IMR-90 (cell line): ENCODE data around the gene ADPRS. TPM values are rescaled to one million over a fixed set of nuclear protein-coding genes. Genes with fewer than 3 reads are reported as not detected.

Experiments used
- ATAC-seq: fragments of 200-7000 bp; cut with Tn5 transposase; 2 replicates; pipeline ENCODE4 v1.9.1; 2020; ENCODE audit warnings: low read depth, mild to moderate bottlenecking, moderate library complexity
- BruUV-seq: library from RNA; stranded (reverse); fragments of 400-500 nt; replicated peaks from 2 replicates; lab custom pipeline; 2021; lab: Mats Ljungman, UMichigan
- CTCF ChIA-PET: fragments of 300-600 bp; formaldehyde crosslinking; extraction: SDS; loops from one replicate; lab custom pipeline; 2021; ENCODE audit warnings: antibody characterized with exemption; lab: Yijun Ruan, JAX
- POLR2A ChIA-PET: fragments of 300-600 bp; sonication (Branson Sonifier 250); formaldehyde crosslinking; loops from one replicate; lab custom pipeline; 2022; ENCODE audit warnings: antibody characterized with exemption; ENCODE audit not compliant: unreplicated experiment; lab: Charles Lee
- DNase-seq: peaks from one replicate; pipeline ENCODE4 v3.0.0; 2013
- H2AFZ ChIP-seq: replicated peaks from 2 replicates; pipeline ENCODE3; 2013; ENCODE audit warnings: low read length, mild to moderate bottlenecking; ENCODE audit not compliant: poor library complexity
- H2AK5ac ChIP-seq: 2 replicates; pipeline ENCODE4 v1.6.1; 2013; ENCODE audit warnings: low read depth, low read length, inconsistent platforms
- H2AK9ac ChIP-seq: replicated peaks from 2 replicates; pipeline ENCODE3; 2013; ENCODE audit warnings: mild to moderate bottlenecking, low read depth, low read length, moderate library complexity; ENCODE audit not compliant: poor library complexity
- H2BK120ac ChIP-seq: 2 replicates; pipeline ENCODE4 v1.6.1; 2013; ENCODE audit warnings: low read depth, low read length, inconsistent platforms
- H2BK15ac ChIP-seq: 3 replicates; pipeline ENCODE4 v1.6.1; 2013; ENCODE audit warnings: low read depth, low read length, inconsistent platforms
- H2BK20ac ChIP-seq: 2 replicates; pipeline ENCODE4 v1.6.1; 2013; ENCODE audit warnings: low read depth, mild to moderate bottlenecking, inconsistent platforms, low read length, moderate library complexity
- H2BK5ac ChIP-seq: 2 replicates; pipeline ENCODE4 v1.6.1; 2013; ENCODE audit warnings: mild to moderate bottlenecking, low read depth, low read length, inconsistent platforms; ENCODE audit not compliant: poor library complexity, severe bottlenecking
- H3K14ac ChIP-seq: replicated peaks from 2 replicates; pipeline ENCODE4 v1.6.1; 2013; ENCODE audit warnings: low read depth, low read length, inconsistent platforms
- H3K18ac ChIP-seq: 2 replicates; pipeline ENCODE4 v1.6.1; 2013; ENCODE audit warnings: low read depth, low read length, control low read depth
- H3K23ac ChIP-seq: 2 replicates; pipeline ENCODE4 v1.6.1; 2013; ENCODE audit warnings: low read depth, low read length, inconsistent platforms
- H3K27ac ChIP-seq: 2 replicates; pipeline ENCODE4 v1.5.1; 2013; ENCODE audit warnings: mild to moderate bottlenecking, control low read depth, low read length; ENCODE audit not compliant: insufficient read depth
- H3K27me3 ChIP-seq: 2 replicates; pipeline ENCODE4 v1.6.1; 2013; ENCODE audit warnings: low read length; ENCODE audit not compliant: control insufficient read depth, insufficient read depth
- H3K36me3 ChIP-seq: 2 replicates; pipeline ENCODE4 v1.6.1; 2013; ENCODE audit warnings: low read length, mixed read lengths; ENCODE audit not compliant: control insufficient read depth, insufficient read depth
- H3K4ac ChIP-seq: 2 replicates; pipeline ENCODE4 v1.6.1; 2013; ENCODE audit warnings: low read depth, low read length, inconsistent platforms
- H3K4me1 ChIP-seq: 2 replicates; pipeline ENCODE4 v1.6.1; 2013; ENCODE audit warnings: low read length, mixed read lengths; ENCODE audit not compliant: control insufficient read depth, insufficient read depth
- H3K4me2 ChIP-seq: 2 replicates; pipeline ENCODE4 v1.6.1; 2013; ENCODE audit warnings: low read depth, mild to moderate bottlenecking, control low read depth, low read length, moderate library complexity
- H3K4me3 ChIP-seq: 2 replicates; pipeline ENCODE4 v1.5.1; 2013; ENCODE audit warnings: low read depth, mild to moderate bottlenecking, control low read depth, low read length, moderate library complexity; ENCODE audit not compliant: insufficient read depth
- H3K56ac ChIP-seq: 2 replicates; pipeline ENCODE4 v1.6.1; 2013; ENCODE audit warnings: low read length, inconsistent platforms; ENCODE audit not compliant: insufficient read depth; ENCODE audit errors: extremely low read depth
- H3K79me1 ChIP-seq, 2 experiments: 2 replicates each; pipeline ENCODE4 v1.6.1; 2013; ENCODE audit warnings: low read length in 2 of 2, inconsistent platforms in 1 of 2, low read depth in 1 of 2
- H3K9ac ChIP-seq: 2 replicates; pipeline ENCODE4 v1.6.1; 2013; ENCODE audit warnings: low read depth, low read length, control low read depth
- H3K9me1 ChIP-seq: 2 replicates; pipeline ENCODE4 v1.6.1; 2013; ENCODE audit warnings: low read length, inconsistent platforms; ENCODE audit not compliant: insufficient read depth
- H3K9me3 ChIP-seq: 2 replicates; pipeline ENCODE4 v1.6.1; 2013; ENCODE audit warnings: low read length; ENCODE audit not compliant: control insufficient read depth, insufficient read depth
- H4K20me1 ChIP-seq: 2 replicates; pipeline ENCODE4 v1.6.1; 2013; ENCODE audit warnings: low read length, inconsistent platforms; ENCODE audit not compliant: insufficient read depth
- H4K5ac ChIP-seq: 2 replicates; pipeline ENCODE4 v1.6.1; 2013; ENCODE audit warnings: mild to moderate bottlenecking, low read depth, low read length, control low read depth
- H4K8ac ChIP-seq, 2 experiments: 2 replicates each; pipeline ENCODE4 v1.6.1; 2013; ENCODE audit warnings: low read depth in 2 of 2, low read length in 2 of 2, control low read depth in 1 of 2, inconsistent platforms in 1 of 2
- H4K91ac ChIP-seq: 2 replicates; pipeline ENCODE4 v1.6.1; 2013; ENCODE audit warnings: low read depth, low read length, inconsistent platforms; ENCODE audit not compliant: insufficient read depth
- CEBPB ChIP-seq: IDR thresholded peaks from 2 replicates; pipeline ENCODE4 v1.6.1; 2012; ENCODE audit warnings: low read depth, low read length, improper control_type of control experiment
- CHD1 ChIP-seq: IDR thresholded peaks from 2 replicates; pipeline ENCODE4 v1.6.1; 2012; ENCODE audit warnings: low read depth, low read length, improper control_type of control experiment
- FOS ChIP-seq: fragments of 150-350 bp; IDR thresholded peaks from 2 replicates; pipeline ENCODE4 v1.6.1; 2016; ENCODE audit warnings: low read depth, low read length
- MAFK ChIP-seq: IDR thresholded peaks from 2 replicates; pipeline ENCODE4 v1.6.1; 2012; ENCODE audit warnings: low read depth, low read length, improper control_type of control experiment
- MAZ ChIP-seq: IDR thresholded peaks from 2 replicates; pipeline ENCODE4 v1.6.1; 2012; ENCODE audit warnings: low read depth, mild to moderate bottlenecking, low read length, improper control_type of control experiment, moderate library complexity, borderline replicate concordance
- MXI1 ChIP-seq: IDR thresholded peaks from 2 replicates; pipeline ENCODE4 v1.6.1; 2012; ENCODE audit warnings: low read depth, mild to moderate bottlenecking, low read length, moderate library complexity, borderline replicate concordance
- NFE2L2 ChIP-seq: fragments of 150-350 bp; IDR thresholded peaks from 2 replicates; pipeline ENCODE4 v1.6.1; 2016; ENCODE audit warnings: low read depth, mild to moderate bottlenecking, low read length
- POLR2A ChIP-seq: IDR thresholded peaks from 2 replicates; pipeline ENCODE4 v1.6.1; 2012; ENCODE audit warnings: mild to moderate bottlenecking, low read depth, low read length
- RAD21 ChIP-seq: IDR thresholded peaks from 2 replicates; pipeline ENCODE4 v1.6.1; 2012; ENCODE audit warnings: low read length, improper control_type of control experiment
- RCOR1 ChIP-seq: IDR thresholded peaks from 2 replicates; pipeline ENCODE4 v1.6.1; 2012; ENCODE audit warnings: mild to moderate bottlenecking, low read length, improper control_type of control experiment; ENCODE audit not compliant: insufficient replicate concordance
- RFX5 ChIP-seq: IDR thresholded peaks from 2 replicates; pipeline ENCODE4 v1.8.0; 2012; ENCODE audit warnings: low read depth, mild to moderate bottlenecking, low read length, moderate library complexity
- SMC3 ChIP-seq: fragments of 150-350 bp; IDR thresholded peaks from 2 replicates; pipeline ENCODE4 v1.6.1; 2016; ENCODE audit warnings: low read depth, mild to moderate bottlenecking, antibody characterized with exemption, low read length, moderate library complexity
- WGBS, 2 experiments: methylation state at CpG; one replicate each; pipeline versions ENCODE4 v1.1.5 to v1.1.7; 2013; ENCODE audit warnings: missing lambda C conversion rate in 2 of 2; ENCODE audit not compliant: insufficient read length in 1 of 2; ENCODE audit errors: extremely low coverage in 2 of 2; 5-methylcytosine and 5-hydroxymethylcytosine counted together
- dilution Hi-C: fragments of 300-500 bp; cut with HindIII; formaldehyde crosslinking; loops from one replicate; pipeline ENCODE4 v1.14.3; 2018; ENCODE audit warnings: low sequenced_read_pairs; ENCODE audit not compliant: unreplicated experiment
- in situ Hi-C: fragments of 300-500 bp; cut with MboI; formaldehyde crosslinking; loops from 3 replicates; pipeline ENCODE4 v1.14.3; 2019; ENCODE audit warnings: low sequenced_read_pairs, inconsistent platforms, mixed read lengths
- intact Hi-C: fragments of 100-400 bp; cut with micrococcal nuclease; formaldehyde crosslinking; loops from 2 replicates; pipeline ENCODE4 v1.10.0; 2022
- polyA plus RNA-seq, 3 experiments: library from polyadenylated mRNA; depleted of rRNA; stranded (reverse); fragments of >200 nt; gene quantifications; 2 replicates each; pipeline ENCODE4 v1.2.3, GENCODE V29; 2012; ENCODE audit warnings: low replicate concordance in 1 of 3
- total RNA-seq: library from RNA; depleted of rRNA; stranded (reverse); fragments of >200 nt; gene quantifications from 2 replicates; pipeline ENCODE4 v1.2.3, GENCODE V29; 2012
- TF ChIP-seq, protein P1 (sequence below): conservative IDR thresholded peaks from 2 replicates; pipeline ENCODE4 v1.5.1; 2012; ENCODE audit warnings: mild to moderate bottlenecking, low read depth, low read length, improper control_type of control experiment
- TF ChIP-seq, protein P2 (sequence below): fragments of 150-350 bp; IDR thresholded peaks from 2 replicates; pipeline ENCODE4 v1.6.1; 2016; ENCODE audit warnings: low read depth, mild to moderate bottlenecking, low read length, moderate library complexity, borderline replicate concordance
- TF ChIP-seq, protein P3 (sequence below): fragments of 150-350 bp; IDR thresholded peaks from 2 replicates; pipeline ENCODE4 v1.6.1; 2017; ENCODE audit warnings: mild to moderate bottlenecking, antibody characterized with exemption, low read length, low read depth

The ADPRS gene
- total and polyA plus RNA-seq, 2 of the 4 experiments (the other 2 are of a cell fraction) = 31.0 to 37.2 TPM

DNA sequence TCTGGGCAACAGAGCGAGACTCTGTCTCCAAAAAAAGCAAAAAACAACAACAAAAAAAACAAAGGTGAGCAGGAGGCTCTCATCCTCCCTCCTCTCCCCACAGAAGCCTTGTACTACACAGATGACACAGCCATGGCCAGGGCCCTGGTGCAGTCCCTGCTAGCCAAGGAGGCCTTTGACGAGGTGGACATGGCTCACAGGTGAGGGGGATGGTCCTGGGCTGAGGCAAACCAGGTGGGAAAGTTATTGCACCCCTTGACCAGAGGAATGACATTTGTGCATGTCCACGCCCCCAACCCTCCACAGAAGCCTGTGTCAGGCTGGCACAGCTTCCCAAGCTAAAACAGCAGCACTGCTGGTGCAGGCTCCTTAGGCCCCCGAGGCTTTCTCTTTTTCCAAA is 2.4 kb downstream of the ADPRS start:
- no peak overlapping the region for H3K4me2 ChIP-seq
- TF ChIP-seq, protein P1, sequence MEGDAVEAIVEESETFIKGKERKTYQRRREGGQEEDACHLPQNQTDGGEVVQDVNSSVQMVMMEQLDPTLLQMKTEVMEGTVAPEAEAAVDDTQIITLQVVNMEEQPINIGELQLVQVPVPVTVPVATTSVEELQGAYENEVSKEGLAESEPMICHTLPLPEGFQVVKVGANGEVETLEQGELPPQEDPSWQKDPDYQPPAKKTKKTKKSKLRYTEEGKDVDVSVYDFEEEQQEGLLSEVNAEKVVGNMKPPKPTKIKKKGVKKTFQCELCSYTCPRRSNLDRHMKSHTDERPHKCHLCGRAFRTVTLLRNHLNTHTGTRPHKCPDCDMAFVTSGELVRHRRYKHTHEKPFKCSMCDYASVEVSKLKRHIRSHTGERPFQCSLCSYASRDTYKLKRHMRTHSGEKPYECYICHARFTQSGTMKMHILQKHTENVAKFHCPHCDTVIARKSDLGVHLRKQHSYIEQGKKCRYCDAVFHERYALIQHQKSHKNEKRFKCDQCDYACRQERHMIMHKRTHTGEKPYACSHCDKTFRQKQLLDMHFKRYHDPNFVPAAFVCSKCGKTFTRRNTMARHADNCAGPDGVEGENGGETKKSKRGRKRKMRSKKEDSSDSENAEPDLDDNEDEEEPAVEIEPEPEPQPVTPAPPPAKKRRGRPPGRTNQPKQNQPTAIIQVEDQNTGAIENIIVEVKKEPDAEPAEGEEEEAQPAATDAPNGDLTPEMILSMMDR = no peak
- TF ChIP-seq CHD1 (no peak), FOS (no peak), RFX5 (no peak), RAD21 (no peak), RCOR1 (no peak), MXI1 (no peak), NFE2L2 (no peak), SMC3 (no peak), MAZ (no peak), CEBPB (no peak), POLR2A (no peak), MAFK (no peak)
- TF ChIP-seq, protein P2, sequence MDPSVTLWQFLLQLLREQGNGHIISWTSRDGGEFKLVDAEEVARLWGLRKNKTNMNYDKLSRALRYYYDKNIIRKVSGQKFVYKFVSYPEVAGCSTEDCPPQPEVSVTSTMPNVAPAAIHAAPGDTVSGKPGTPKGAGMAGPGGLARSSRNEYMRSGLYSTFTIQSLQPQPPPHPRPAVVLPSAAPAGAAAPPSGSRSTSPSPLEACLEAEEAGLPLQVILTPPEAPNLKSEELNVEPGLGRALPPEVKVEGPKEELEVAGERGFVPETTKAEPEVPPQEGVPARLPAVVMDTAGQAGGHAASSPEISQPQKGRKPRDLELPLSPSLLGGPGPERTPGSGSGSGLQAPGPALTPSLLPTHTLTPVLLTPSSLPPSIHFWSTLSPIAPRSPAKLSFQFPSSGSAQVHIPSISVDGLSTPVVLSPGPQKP = no peak
- TF ChIP-seq, protein P3, sequence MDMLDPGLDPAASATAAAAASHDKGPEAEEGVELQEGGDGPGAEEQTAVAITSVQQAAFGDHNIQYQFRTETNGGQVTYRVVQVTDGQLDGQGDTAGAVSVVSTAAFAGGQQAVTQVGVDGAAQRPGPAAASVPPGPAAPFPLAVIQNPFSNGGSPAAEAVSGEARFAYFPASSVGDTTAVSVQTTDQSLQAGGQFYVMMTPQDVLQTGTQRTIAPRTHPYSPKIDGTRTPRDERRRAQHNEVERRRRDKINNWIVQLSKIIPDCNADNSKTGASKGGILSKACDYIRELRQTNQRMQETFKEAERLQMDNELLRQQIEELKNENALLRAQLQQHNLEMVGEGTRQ = no peak
- H3K56ac ChIP-seq = no peak overlapping the region
- H2BK120ac ChIP-seq = no peak overlapping the region
- no peak overlapping the region for H2AFZ ChIP-seq
- H3K18ac ChIP-seq = no peak overlapping the region
- no peak overlapping the region for H2BK5ac ChIP-seq
- no peak overlapping the region for H4K5ac ChIP-seq
- peaks cover 5% of the 10 kb centered on the region; the same call in 1 of the 2 replicates for H3K9me1 ChIP-seq
- H3K14ac ChIP-seq = no peak overlapping the region
- peaks cover 38 to 47% of the 10 kb centered on the region in 2 experiments for H3K79me1 ChIP-seq
- H3K9ac ChIP-seq = no peak overlapping the region
- no peak overlapping the region for H3K4me3 ChIP-seq
- no peak overlapping the region for H3K27ac ChIP-seq
- no peak overlapping the region for H3K23ac ChIP-seq
- H3K9me3 ChIP-seq = no peaks in the 10 kb centered on the region
- H2BK15ac ChIP-seq = no peak overlapping the region
- peaks cover 35% of the 10 kb centered on the region for H3K36me3 ChIP-seq
- no CpG with 5 or more reads among the region's 4 CpGs for WGBS, 2 experiments
- peaks cover 7% of the 10 kb centered on the region; the same call in 1 of the 2 replicates for H4K20me1 ChIP-seq
- DNase-seq (no peak), ATAC-seq (no peak)
- in situ Hi-C loops (no loop called here), dilution Hi-C loops (no loop called here), intact Hi-C loops (no loop called here)
- CTCF ChIA-PET = interaction anchor here (0.6 kb wide), 1 partner anchor 120 kb away, joined by 3 read pairs; no protein-coding TSS in a partner anchor
- no peak overlapping the region for H2AK9ac ChIP-seq
- H2BK20ac ChIP-seq = no peak overlapping the region
- peaks cover 2% of the 10 kb centered on the region; the same call in 1 of the 2 replicates for H3K4me1 ChIP-seq
- H3K4ac ChIP-seq = no peak overlapping the region
- no peak overlapping the region for H2AK5ac ChIP-seq
- H4K8ac ChIP-seq = no peak overlapping the region
- H3K27me3 ChIP-seq = no peaks in the 10 kb centered on the region
- BruUV-seq = no TSS peak
- POLR2A ChIA-PET = no interaction called here
- H4K91ac ChIP-seq = no peak overlapping the region
